ENCODE data around the gene RTKN2.

DNA sequence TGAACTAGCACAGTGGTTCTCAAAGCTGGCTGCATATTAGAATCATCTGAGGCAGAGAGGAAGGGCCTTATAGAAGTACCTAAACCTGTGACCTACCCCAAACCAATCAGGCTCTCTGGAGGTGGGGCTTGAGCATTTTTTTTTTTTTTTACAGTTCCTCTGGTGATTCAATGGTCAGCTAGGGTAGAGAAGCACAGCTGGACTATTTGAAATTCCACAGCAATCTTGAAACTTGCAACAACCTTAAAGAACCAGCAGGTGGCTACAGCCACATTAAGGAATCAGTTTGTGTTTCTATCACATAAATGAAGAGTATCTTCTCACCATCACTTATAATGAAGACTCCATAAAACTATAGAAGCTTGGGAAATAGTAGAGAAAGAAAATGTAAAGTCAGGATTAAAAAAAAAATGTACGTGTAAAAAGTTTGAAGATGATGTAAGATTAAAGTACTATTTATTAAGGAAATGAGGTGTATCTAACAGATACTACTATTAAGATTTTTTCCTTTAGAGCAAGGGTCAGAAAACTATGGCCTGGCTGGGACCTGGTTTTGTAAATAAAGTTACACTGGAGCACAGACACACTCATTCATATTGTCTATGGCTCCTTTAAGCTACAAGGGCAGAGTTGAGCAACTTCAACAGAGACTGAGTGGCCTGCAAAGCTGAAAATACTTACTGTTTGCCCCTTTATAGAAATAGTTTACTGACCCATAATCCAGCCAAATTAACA is 3.8 kb downstream of the RTKN2 start:
- TF ChIP-seq, protein P1, sequence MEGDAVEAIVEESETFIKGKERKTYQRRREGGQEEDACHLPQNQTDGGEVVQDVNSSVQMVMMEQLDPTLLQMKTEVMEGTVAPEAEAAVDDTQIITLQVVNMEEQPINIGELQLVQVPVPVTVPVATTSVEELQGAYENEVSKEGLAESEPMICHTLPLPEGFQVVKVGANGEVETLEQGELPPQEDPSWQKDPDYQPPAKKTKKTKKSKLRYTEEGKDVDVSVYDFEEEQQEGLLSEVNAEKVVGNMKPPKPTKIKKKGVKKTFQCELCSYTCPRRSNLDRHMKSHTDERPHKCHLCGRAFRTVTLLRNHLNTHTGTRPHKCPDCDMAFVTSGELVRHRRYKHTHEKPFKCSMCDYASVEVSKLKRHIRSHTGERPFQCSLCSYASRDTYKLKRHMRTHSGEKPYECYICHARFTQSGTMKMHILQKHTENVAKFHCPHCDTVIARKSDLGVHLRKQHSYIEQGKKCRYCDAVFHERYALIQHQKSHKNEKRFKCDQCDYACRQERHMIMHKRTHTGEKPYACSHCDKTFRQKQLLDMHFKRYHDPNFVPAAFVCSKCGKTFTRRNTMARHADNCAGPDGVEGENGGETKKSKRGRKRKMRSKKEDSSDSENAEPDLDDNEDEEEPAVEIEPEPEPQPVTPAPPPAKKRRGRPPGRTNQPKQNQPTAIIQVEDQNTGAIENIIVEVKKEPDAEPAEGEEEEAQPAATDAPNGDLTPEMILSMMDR (IDR thresholded peaks at IDR 0.05; ENCODE audit: insufficient read depth, low read length): peak; percentile 35
- TF ChIP-seq GABPA (IDR thresholded peaks at IDR 0.05; ENCODE audit: low read depth) (no peak), POLR2AphosphoS5 (IDR thresholded peaks at IDR 0.05; ENCODE audit: low read depth) (no peak)
- TF ChIP-seq, protein P2, sequence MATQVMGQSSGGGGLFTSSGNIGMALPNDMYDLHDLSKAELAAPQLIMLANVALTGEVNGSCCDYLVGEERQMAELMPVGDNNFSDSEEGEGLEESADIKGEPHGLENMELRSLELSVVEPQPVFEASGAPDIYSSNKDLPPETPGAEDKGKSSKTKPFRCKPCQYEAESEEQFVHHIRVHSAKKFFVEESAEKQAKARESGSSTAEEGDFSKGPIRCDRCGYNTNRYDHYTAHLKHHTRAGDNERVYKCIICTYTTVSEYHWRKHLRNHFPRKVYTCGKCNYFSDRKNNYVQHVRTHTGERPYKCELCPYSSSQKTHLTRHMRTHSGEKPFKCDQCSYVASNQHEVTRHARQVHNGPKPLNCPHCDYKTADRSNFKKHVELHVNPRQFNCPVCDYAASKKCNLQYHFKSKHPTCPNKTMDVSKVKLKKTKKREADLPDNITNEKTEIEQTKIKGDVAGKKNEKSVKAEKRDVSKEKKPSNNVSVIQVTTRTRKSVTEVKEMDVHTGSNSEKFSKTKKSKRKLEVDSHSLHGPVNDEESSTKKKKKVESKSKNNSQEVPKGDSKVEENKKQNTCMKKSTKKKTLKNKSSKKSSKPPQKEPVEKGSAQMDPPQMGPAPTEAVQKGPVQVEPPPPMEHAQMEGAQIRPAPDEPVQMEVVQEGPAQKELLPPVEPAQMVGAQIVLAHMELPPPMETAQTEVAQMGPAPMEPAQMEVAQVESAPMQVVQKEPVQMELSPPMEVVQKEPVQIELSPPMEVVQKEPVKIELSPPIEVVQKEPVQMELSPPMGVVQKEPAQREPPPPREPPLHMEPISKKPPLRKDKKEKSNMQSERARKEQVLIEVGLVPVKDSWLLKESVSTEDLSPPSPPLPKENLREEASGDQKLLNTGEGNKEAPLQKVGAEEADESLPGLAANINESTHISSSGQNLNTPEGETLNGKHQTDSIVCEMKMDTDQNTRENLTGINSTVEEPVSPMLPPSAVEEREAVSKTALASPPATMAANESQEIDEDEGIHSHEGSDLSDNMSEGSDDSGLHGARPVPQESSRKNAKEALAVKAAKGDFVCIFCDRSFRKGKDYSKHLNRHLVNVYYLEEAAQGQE (IDR thresholded peaks at IDR 0.05; ENCODE audit: insufficient replicate concordance, low read depth): no peak

Measured in HL-60 (cell line).